Sigmoid colon (tissue), 7 donors: ENCODE results near the gene PCGF3. TPM values are rescaled to one million over a fixed set of nuclear protein-coding genes. Genes with fewer than 3 reads are reported as not detected.
"Not testable (repeated sequence)": the region's sequence is repeated elsewhere in the genome, so short reads cannot be mapped to it uniquely, and the experiment has no call there.

Source experiments
- DNase-seq: peaks from one replicate; pipeline ENCODE4 v3.0.0-alpha.2; 2019
- H3K27ac ChIP-seq, 4 donors: fragments of 200-600 bp; sonication (generic); one replicate each; pipeline ENCODE4 v1.5.1; 2016 to 2019; ENCODE audit warnings: mild to moderate bottlenecking in 1 of 4
- H3K27me3 ChIP-seq, 3 donors: fragments of 200-600 bp; sonication (generic); one replicate each; pipeline ENCODE4 v1.5.1; 2019; ENCODE audit warnings: mild to moderate bottlenecking in 1 of 3
- H3K36me3 ChIP-seq, 4 donors: fragments of 200-600 bp; sonication (generic); one replicate each; pipeline ENCODE4 v1.5.1; 2016 to 2019
- H3K4me1 ChIP-seq, 4 donors: fragments of 200-600 bp; sonication (generic); one replicate each; pipeline ENCODE4 v1.5.1; 2017 to 2019
- H3K4me3 ChIP-seq, 4 donors: fragments of 200-600 bp; sonication (generic); one replicate each; pipeline ENCODE4 v1.5.1; 2017 to 2019; ENCODE audit warnings: mild to moderate bottlenecking in 2 of 4, moderate library complexity in 1 of 4
- H3K9me3 ChIP-seq, 4 donors: fragments of 200-600 bp in 3 of 4; sonication (generic) in 3 of 4; one replicate each; pipeline versions ENCODE4 v1.5.1 to v1.6.1; 2013 to 2019
- EP300 ChIP-seq, 4 donors: sonication (generic); formaldehyde crosslinking; IDR thresholded peaks; one replicate each; pipeline ENCODE4 v1.6.1; 2017; ENCODE audit warnings: antibody characterized with exemption in 4 of 4
- POLR2A ChIP-seq, 2 donors: fragments of 450-650 bp; IDR thresholded peaks; one replicate each; pipeline ENCODE4 v1.6.1; 2016; ENCODE audit warnings: antibody characterized with exemption in 2 of 2, mild to moderate bottlenecking in 2 of 2, moderate library complexity in 2 of 2
- POLR2AphosphoS5 ChIP-seq, 4 donors: sonication (generic); formaldehyde crosslinking; IDR thresholded peaks; one replicate each; pipeline ENCODE4 v1.6.1; 2017; ENCODE audit warnings: antibody characterized with exemption in 4 of 4
- WGBS, 2 donors: extraction: QIAGEN DNeasy Blood & Tissue Kit; methylation state at CpG; one replicate each; pipeline ENCODE4 v1.1.7; 2013; 5-methylcytosine and 5-hydroxymethylcytosine counted together
- intact Hi-C: fragments of 100-400 bp; cut with DNase I; formaldehyde crosslinking; loops from one replicate; pipeline ENCODE4 v1.15.1; 2023
- polyA plus RNA-seq, 3 donors: library from polyadenylated mRNA; stranded (reverse); fragments of 200-250 nt; gene quantifications; one replicate each; pipeline ENCODE4 v1.2.3, GENCODE V29; 2013
- total RNA-seq, 4 donors: library from RNA; depleted of rRNA; stranded (reverse); fragments of >200 nt; gene quantifications; one replicate each; pipeline ENCODE4 v1.1.0, GENCODE V29; 2016
- TF ChIP-seq, protein P1 (sequence below), 4 experiments: fragments of 450-650 bp in 3 of 4; fragments of 200-600 bp in 1 of 4; IDR thresholded peaks; one replicate each; pipeline ENCODE4 v1.5.1; 2016 to 2019; ENCODE audit warnings: antibody characterized with exemption in 4 of 4, mild to moderate bottlenecking in 3 of 4, moderate library complexity in 2 of 4
- donor health status: healthy with polysubstance abuse.
- donor health status: Bipolar disorder and iron deficiency.
- donor health status: healthy.

The PCGF3 gene
- total and polyA plus RNA-seq, 7 donors, result 15.6 to 60.1 (median 29.8) TPM

DNA sequence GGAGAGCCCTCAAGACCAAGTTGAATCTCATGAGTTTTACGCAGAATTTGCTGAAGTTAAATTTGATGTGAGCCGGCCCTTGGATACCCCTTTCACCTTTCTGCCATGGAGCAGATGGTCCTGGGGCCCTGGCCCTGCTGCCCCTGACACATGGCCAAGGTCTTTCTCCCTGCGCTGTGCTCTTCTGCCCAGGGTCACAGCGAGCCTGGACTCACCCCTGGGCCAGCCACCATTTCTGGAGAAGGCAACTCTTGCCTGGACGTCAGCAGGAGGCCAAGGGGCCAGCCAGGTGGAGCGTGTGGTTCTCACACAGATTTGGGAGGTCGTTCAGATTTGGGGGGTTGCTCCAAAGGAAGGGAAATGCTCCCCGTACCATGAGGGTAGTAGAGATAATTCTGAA lies 30.0 kb downstream of the PCGF3 start:
- Histone ChIP-seq H3K36me3 (peaks cover 46 to 86% (median 52%) of the 10 kb centered on the region in 4 donors), H3K27ac (no peak overlapping the region), H3K27me3 (no peaks in the 10 kb centered on the region), H3K4me1 (no peaks in the 10 kb centered on the region), H3K4me3 (no peak overlapping the region), H3K9me3 (no peaks in the 10 kb centered on the region)
- TF ChIP-seq POLR2AphosphoS5 (IDR thresholded peaks at IDR 0.05) (no peak), EP300 (IDR thresholded peaks at IDR 0.05) (no peak), POLR2A (IDR thresholded peaks at IDR 0.05) (no peak)
- TF ChIP-seq, protein P1, sequence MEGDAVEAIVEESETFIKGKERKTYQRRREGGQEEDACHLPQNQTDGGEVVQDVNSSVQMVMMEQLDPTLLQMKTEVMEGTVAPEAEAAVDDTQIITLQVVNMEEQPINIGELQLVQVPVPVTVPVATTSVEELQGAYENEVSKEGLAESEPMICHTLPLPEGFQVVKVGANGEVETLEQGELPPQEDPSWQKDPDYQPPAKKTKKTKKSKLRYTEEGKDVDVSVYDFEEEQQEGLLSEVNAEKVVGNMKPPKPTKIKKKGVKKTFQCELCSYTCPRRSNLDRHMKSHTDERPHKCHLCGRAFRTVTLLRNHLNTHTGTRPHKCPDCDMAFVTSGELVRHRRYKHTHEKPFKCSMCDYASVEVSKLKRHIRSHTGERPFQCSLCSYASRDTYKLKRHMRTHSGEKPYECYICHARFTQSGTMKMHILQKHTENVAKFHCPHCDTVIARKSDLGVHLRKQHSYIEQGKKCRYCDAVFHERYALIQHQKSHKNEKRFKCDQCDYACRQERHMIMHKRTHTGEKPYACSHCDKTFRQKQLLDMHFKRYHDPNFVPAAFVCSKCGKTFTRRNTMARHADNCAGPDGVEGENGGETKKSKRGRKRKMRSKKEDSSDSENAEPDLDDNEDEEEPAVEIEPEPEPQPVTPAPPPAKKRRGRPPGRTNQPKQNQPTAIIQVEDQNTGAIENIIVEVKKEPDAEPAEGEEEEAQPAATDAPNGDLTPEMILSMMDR (IDR thresholded peaks at IDR 0.05), result no peak
- intact Hi-C loops, result no loop called here
- no peak for DNase-seq
- WGBS, 2 donors, result 96 to 97% methylated on average over 8 of the region's 8 CpGs

GRCh38 chr4:736561-736960 lies 30.9 kb downstream of the PCGF3 start:
- intact Hi-C loops, H3K27ac ChIP-seq, H3K9me3 ChIP-seq, H3K4me3 ChIP-seq, H3K4me1 ChIP-seq, DNase-seq, H3K27me3 ChIP-seq: not testable (repeated sequence)
- 96 to 97% methylated on average over 33 of the region's 34 CpGs for WGBS, 2 donors
- H3K36me3 ChIP-seq, result peaks cover 41 to 85% (median 45%) of the 10 kb centered on the region in 4 donors

DNA sequence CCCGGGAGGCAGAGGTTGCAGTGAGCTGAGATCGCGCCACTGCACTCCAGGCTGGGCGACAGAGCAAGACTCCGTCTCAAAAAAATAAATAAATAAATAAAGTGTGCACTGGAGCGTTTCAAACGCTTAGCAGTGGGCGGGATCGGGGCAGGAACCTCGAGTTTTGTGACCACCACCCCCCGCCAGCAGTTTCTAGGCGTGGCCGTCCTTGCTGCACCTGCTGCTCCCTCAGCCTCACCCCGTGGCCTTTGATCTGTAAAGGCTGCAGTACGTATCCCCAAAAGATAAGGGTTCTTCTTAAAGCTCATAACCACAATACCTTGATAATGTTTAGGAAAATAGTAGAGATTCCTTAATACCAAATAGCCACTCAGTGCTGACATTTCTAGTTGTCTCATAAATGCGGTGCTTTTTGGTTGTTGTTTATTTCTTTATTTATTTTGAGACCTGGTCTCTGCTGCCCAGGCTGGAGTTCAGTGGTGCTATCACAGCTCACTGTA lies 33.2 kb downstream of the PCGF3 start:
- Histone ChIP-seq H3K27ac (no peak overlapping the region), H3K4me1 (no peaks in the 10 kb centered on the region), H3K36me3 (peaks cover 27 to 71% (median 31%) of the 10 kb centered on the region in 4 donors), H3K4me3 (no peak overlapping the region), H3K27me3 (no peaks in the 10 kb centered on the region), H3K9me3 (no peaks in the 10 kb centered on the region)
- TF ChIP-seq POLR2A (IDR thresholded peaks at IDR 0.05), result no peak
- TF ChIP-seq, protein P1 (IDR thresholded peaks at IDR 0.05), result no peak
- TF ChIP-seq EP300 (IDR thresholded peaks at IDR 0.05), result no peak
- TF ChIP-seq POLR2AphosphoS5 (IDR thresholded peaks at IDR 0.05), result no peak
- 27 to 62% methylated on average over 16 of the region's 16 CpGs for WGBS, 2 donors
- DNase-seq, result no peak
- intact Hi-C loops, result no loop called here

GRCh38 chr4:739569-739968 lies 33.9 kb downstream of the PCGF3 start:
- DNase-seq, result no peak
- TF ChIP-seq, protein P1 (IDR thresholded peaks at IDR 0.05), result no peak
- TF ChIP-seq POLR2A (IDR thresholded peaks at IDR 0.05) (no peak), EP300 (IDR thresholded peaks at IDR 0.05) (no peak), POLR2AphosphoS5 (IDR thresholded peaks at IDR 0.05) (no peak)
- Histone ChIP-seq H3K27ac (no peak overlapping the region), H3K9me3 (no peaks in the 10 kb centered on the region), H3K27me3 (no peaks in the 10 kb centered on the region), H3K4me3 (no peak overlapping the region), H3K4me1 (no peaks in the 10 kb centered on the region), H3K36me3 (peaks cover 20 to 71% (median 24%) of the 10 kb centered on the region in 4 donors)
- WGBS, 2 donors, result 96 to 97% methylated on average over 22 of the region's 22 CpGs
- intact Hi-C loops, result no loop called here

DNA sequence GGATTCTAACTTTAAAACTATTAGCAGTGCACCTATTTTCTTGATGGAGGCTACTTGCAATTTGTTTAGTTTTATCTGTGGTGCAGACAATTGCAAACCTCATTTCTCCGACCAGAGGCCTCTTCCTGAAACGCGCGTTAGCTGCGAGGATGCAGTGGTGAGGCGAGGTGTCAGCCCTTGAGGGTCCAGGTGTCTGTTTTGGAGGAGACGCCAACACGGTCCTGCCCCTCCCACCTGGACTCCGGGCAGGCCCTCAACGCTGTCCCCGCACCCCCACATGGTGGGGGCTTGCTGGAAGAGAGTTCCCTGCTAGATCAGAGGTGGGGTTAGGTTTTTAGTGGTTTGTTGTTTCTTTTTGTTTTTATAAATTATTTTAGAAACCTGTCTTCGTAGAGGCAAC lies 34.4 kb downstream of the PCGF3 start:
- H3K27me3 ChIP-seq, result no peaks in the 10 kb centered on the region
- TF ChIP-seq, protein P1 (IDR thresholded peaks at IDR 0.05), result no peak
- TF ChIP-seq EP300 (IDR thresholded peaks at IDR 0.05) (no peak), POLR2AphosphoS5 (IDR thresholded peaks at IDR 0.05) (no peak), POLR2A (IDR thresholded peaks at IDR 0.05) (no peak)
- H3K4me1 ChIP-seq, result no peaks in the 10 kb centered on the region
- no peak overlapping the region for H3K27ac ChIP-seq
- H3K9me3 ChIP-seq, result no peaks in the 10 kb centered on the region
- DNase-seq, result no peak
- intact Hi-C loops, result loop anchor here (5.0 kb wide), 2 partner anchors 77 to 247 kb away; partner anchors contain the start of gene IDUA
- no peak overlapping the region for H3K4me3 ChIP-seq
- 92% methylated on average over 12 of the region's 12 CpGs for WGBS, 2 donors
- peaks cover 16 to 68% (median 20%) of the 10 kb centered on the region in 4 donors for H3K36me3 ChIP-seq
